Heart left ventricle (tissue), 16 donors: ENCODE data around the gene GPC3. TPM values are rescaled to one million over a fixed set of nuclear protein-coding genes. Genes with fewer than 3 reads are reported as not detected.

ENCODE experiments used
- ATAC-seq, 4 donors: fragments of 200-7000 bp; cut with Tn5 transposase; one replicate each; pipeline ENCODE4 v1.9.1; 2020 to 2022; ENCODE audit warnings: moderate library complexity in 4 of 4, mild to moderate bottlenecking in 3 of 4, moderate number of reproducible peaks in 1 of 4
- DNase-seq, 5 donors: peaks; one replicate each; pipeline ENCODE4 v3.0.0-alpha.2; 2020
- H3K27ac ChIP-seq, 12 donors: fragments of 200-600 bp; sonication (generic) in 4 of 12; one replicate each; pipeline versions ENCODE4 v1.5.0 to v1.8.0; 2016 to 2022; ENCODE audit warnings: mild to moderate bottlenecking in 2 of 12
- H3K27me3 ChIP-seq, 9 donors: fragments of 200-600 bp; sonication (generic) in 2 of 9; one replicate each; pipeline versions ENCODE4 v1.5.1 to v1.8.0; 2016 to 2022; ENCODE audit warnings: mild to moderate bottlenecking in 3 of 9
- H3K36me3 ChIP-seq, 9 donors: fragments of 200-600 bp; sonication (generic) in 2 of 9; one replicate each; pipeline versions ENCODE4 v1.5.0 to v1.8.0; 2018 to 2022; ENCODE audit warnings: mild to moderate bottlenecking in 2 of 9
- H3K4me1 ChIP-seq, 12 donors: fragments of 200-600 bp; sonication (generic) in 4 of 12; one replicate each; pipeline versions ENCODE4 v1.5.0 to v1.8.0; 2016 to 2022; ENCODE audit warnings: mild to moderate bottlenecking in 3 of 12
- H3K4me3 ChIP-seq, 12 donors: fragments of 200-600 bp; sonication (generic) in 4 of 12; one replicate each; pipeline versions ENCODE4 v1.5.0 to v1.8.0; 2017 to 2022; ENCODE audit warnings: mild to moderate bottlenecking in 9 of 12, moderate library complexity in 4 of 12
- H3K9me3 ChIP-seq, 12 donors: fragments of 200-600 bp; sonication (generic) in 4 of 12; one replicate each; pipeline versions ENCODE4 v1.5.0 to v1.8.0; 2016 to 2022; ENCODE audit warnings: mild to moderate bottlenecking in 1 of 12
- POLR2A ChIP-seq, 2 donors: fragments of 450-650 bp; IDR thresholded peaks; one replicate each; pipeline ENCODE4 v1.6.1; 2017; ENCODE audit warnings: antibody characterized with exemption in 2 of 2, mild to moderate bottlenecking in 2 of 2, moderate library complexity in 2 of 2
- WGBS, 4 donors: extraction: QIAGEN DNeasy Blood & Tissue Kit in 2 of 4; methylation state at CpG; one replicate each; pipeline versions ENCODE4 v1.1.5 to v1.1.7; 2013 to 2018; 5-methylcytosine and 5-hydroxymethylcytosine counted together
- intact Hi-C, 10 donors: fragments of 100-400 bp; cut with DNase I; formaldehyde crosslinking; loops; one replicate each; pipeline versions ENCODE4 v1.11.1 to v1.14.2; 2022
- polyA plus RNA-seq, 2 donors: library from polyadenylated mRNA; stranded (reverse); fragments of 200-250 nt; gene quantifications; one replicate each; pipeline ENCODE4 v1.2.3, GENCODE V29; 2013
- total RNA-seq, 9 donors: library from RNA; depleted of rRNA in 2 of 9; stranded (reverse); fragments of >200 nt in 2 of 9; fragmentation: NEBNext Ultra II Directional in 3 of 9; extraction: Animal tissue kit (Norgen Biotek cat#: 25700) in 3 of 9; gene quantifications; one replicate each; pipeline versions ENCODE4 v1.1.0 to v1.2.4, GENCODE V29; 2016 to 2023
- TF ChIP-seq, protein P1 (sequence below), 12 donors: fragments of 200-600 bp; sonication (generic) in 4 of 12; IDR thresholded peaks; one replicate each; pipeline versions ENCODE4 v1.5.0 to v1.8.0; 2018 to 2022; ENCODE audit warnings: antibody characterized with exemption in 12 of 12, mild to moderate bottlenecking in 5 of 12
- donor health status: ischemic (EF 13 %, LVEDD 7.1; RV severe dilation, severe dysfunction).
- donor health status: healthy with polysubstance abuse.
- donor health status: DM: no; HTN: yes; CAD: no.
- donor health status: DM: no; HTN: no; CAD: no.
- donor health status: ischemic (EF 25% LVEDD 6.9; RV normal size, moderate dysfunction).
- donor health status: ischemic (EF 25% LVEDD 5.7; RV mildly dilated, moderate dysfunction).
- donor health status: healthy.
- donor health status: DM: yes; HTN: yes; CAD: no.
- donor health status: ischemic (EF 35%, LVEDD 5.7; RV mildly dilated, moderate dysfunction).
- donor health status: nonischemic (EF 11% LVEDD 7.7; RV severe dilation, severe dysfunction).
- donor health status: DM: yes; HTN: yes; CAD: no.
- donor health status: PGD.
- donor health status: ischemic (EF 29% LVEDD 5.4; RV normal size, mild dysfunction).
- donor health status: nonischemic (EF 23%, LVEDD 6.1; RV moderate dilation, normal function).

Gene GPC3
- total and polyA plus RNA-seq, 11 donors = 0.19 to 16.9 (median 2.8) TPM

DNA sequence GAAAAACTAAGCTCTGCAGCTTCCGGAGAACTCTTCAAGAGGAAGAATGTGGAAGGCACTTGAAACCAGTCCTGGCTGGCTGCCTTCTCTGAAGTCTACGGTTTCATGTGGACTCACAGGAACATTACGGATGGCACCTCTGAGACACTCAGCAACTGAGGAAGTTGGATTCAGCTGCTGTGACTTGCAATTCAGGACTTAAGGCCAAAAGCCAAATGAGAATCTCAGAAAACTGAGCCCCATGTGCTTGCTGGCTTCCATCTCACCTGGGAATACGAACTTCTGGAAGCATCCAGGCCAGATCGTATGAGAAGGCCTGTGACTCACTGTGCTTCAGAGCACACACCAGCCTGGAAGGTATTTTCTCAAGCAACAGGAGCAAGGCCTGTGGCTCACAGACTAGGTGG is 462.3 kb downstream of the GPC3 start:
- Histone ChIP-seq H3K4me1 (no peaks in the 10 kb centered on the region), H3K27ac (no peak overlapping the region), H3K9me3 (no peaks in the 10 kb centered on the region), H3K4me3 (no peak overlapping the region), H3K36me3 (no peaks in the 10 kb centered on the region), H3K27me3 (no peaks in the 10 kb centered on the region)
- 54 to 73% (median 64%) methylated on average over 5 of the region's 5 CpGs for WGBS, 4 donors
- ATAC-seq = no peak
- no peak for TF ChIP-seq POLR2A (IDR thresholded peaks at IDR 0.05)
- TF ChIP-seq, protein P1, sequence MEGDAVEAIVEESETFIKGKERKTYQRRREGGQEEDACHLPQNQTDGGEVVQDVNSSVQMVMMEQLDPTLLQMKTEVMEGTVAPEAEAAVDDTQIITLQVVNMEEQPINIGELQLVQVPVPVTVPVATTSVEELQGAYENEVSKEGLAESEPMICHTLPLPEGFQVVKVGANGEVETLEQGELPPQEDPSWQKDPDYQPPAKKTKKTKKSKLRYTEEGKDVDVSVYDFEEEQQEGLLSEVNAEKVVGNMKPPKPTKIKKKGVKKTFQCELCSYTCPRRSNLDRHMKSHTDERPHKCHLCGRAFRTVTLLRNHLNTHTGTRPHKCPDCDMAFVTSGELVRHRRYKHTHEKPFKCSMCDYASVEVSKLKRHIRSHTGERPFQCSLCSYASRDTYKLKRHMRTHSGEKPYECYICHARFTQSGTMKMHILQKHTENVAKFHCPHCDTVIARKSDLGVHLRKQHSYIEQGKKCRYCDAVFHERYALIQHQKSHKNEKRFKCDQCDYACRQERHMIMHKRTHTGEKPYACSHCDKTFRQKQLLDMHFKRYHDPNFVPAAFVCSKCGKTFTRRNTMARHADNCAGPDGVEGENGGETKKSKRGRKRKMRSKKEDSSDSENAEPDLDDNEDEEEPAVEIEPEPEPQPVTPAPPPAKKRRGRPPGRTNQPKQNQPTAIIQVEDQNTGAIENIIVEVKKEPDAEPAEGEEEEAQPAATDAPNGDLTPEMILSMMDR (IDR thresholded peaks at IDR 0.05) = no peak
- intact Hi-C loops = no loop called here
- DNase-seq = no peak

DNA sequence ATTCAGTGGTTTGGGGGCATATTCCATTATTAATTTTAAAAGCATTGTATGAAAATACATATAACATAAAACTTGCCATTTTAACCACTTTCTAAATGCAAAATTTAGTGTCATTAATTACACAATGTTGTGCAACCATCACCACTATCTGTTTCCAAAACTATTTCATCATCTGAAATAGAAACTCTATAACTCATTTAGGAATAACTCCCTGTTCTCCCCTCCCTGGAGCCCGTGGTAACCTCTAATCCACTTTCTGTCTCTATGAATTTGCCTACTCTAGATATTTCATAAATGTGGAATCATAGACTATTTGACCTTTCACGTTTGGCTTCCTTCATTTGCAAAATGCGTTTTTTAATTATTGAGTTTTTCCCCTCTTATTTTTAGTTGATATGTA is 468.7 kb downstream of the GPC3 start:
- no peak for DNase-seq
- Histone ChIP-seq H3K4me3 (no peak overlapping the region), H3K9me3 (no peaks in the 10 kb centered on the region), H3K27me3 (peaks cover 0 to 4% (median 0%) of the 10 kb centered on the region in 9 donors), H3K27ac (no peak overlapping the region), H3K4me1 (no peaks in the 10 kb centered on the region), H3K36me3 (no peaks in the 10 kb centered on the region)
- no peak for ATAC-seq
- TF ChIP-seq, protein P1 (IDR thresholded peaks at IDR 0.05) = no peak
- TF ChIP-seq POLR2A (IDR thresholded peaks at IDR 0.05) = no peak
- 52 to 81% (median 63%) methylated on average over 3 of the region's 3 CpGs for WGBS, 4 donors
- intact Hi-C loops = no loop called here

DNA sequence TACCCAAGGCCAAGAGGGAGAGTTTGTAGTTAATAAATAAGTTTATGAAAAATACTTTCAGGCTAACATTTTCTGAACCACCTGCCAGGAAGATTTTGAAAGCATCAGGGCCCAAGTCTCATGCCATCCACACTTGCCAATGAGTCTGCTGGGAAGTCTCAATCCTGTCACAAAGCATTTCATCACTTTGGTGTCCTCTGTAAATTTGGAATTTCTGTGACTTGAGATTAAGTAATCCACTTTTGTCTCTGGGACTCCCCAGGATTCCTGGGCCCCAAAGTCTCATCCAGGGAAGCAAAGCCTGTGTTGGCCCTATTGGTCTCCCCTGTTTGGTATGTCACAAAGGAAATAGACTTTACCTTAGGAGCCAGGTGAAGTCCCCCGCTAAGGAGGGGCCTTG is 470.9 kb downstream of the GPC3 start:
- 80 to 100% (median 91%) methylated on average over 1 of the region's 1 CpG for WGBS, 4 donors
- intact Hi-C loops = no loop called here
- TF ChIP-seq POLR2A (IDR thresholded peaks at IDR 0.05) = no peak
- TF ChIP-seq, protein P1 (IDR thresholded peaks at IDR 0.05) = no peak

DNA sequence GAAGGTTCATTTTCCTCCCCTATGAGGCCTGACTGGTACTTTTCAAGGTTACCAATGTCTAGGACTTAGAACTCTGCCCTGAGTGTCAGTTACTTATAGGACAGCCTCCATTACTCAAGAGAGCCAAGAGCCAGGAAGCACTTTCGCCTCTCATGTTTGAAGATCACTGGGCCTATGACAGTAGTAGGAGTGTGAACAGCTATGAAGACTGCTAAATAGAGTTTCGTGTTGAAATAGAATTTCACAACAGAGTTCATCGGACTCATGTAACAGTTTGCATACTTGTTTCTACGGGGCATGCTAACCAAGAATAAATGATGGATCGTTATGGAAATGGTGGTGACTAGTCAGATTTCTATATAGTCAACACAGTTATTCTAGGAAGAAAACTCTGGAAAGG is 472.3 kb downstream of the GPC3 start:
- Histone ChIP-seq H3K4me1 (no peaks in the 10 kb centered on the region), H3K27me3 (peaks cover 0 to 4% (median 0%) of the 10 kb centered on the region in 9 donors), H3K9me3 (no peaks in the 10 kb centered on the region), H3K27ac (no peak overlapping the region), H3K4me3 (no peak overlapping the region), H3K36me3 (no peaks in the 10 kb centered on the region)
- 78 to 92% (median 89%) methylated on average over 5 of the region's 5 CpGs for WGBS, 4 donors
- DNase-seq = no peak
- no peak for ATAC-seq
- TF ChIP-seq, protein P1 (IDR thresholded peaks at IDR 0.05) = no peak
- no peak for TF ChIP-seq POLR2A (IDR thresholded peaks at IDR 0.05)
- intact Hi-C loops = no loop called here

More for the DNA sequence above, 470.9 kb downstream of the GPC3 start:
- H3K4me1 ChIP-seq = no peaks in the 10 kb centered on the region
- no peak for ATAC-seq
- no peaks in the 10 kb centered on the region for H3K9me3 ChIP-seq
- no peaks in the 10 kb centered on the region for H3K36me3 ChIP-seq
- H3K4me3 ChIP-seq = no peak overlapping the region
- DNase-seq = no peak
- H3K27me3 ChIP-seq = peaks cover 0 to 4% (median 0%) of the 10 kb centered on the region in 9 donors
- no peak overlapping the region for H3K27ac ChIP-seq
